Measurements from ENCODE around the gene COL9A2.

Gene COL9A2

DNA sequence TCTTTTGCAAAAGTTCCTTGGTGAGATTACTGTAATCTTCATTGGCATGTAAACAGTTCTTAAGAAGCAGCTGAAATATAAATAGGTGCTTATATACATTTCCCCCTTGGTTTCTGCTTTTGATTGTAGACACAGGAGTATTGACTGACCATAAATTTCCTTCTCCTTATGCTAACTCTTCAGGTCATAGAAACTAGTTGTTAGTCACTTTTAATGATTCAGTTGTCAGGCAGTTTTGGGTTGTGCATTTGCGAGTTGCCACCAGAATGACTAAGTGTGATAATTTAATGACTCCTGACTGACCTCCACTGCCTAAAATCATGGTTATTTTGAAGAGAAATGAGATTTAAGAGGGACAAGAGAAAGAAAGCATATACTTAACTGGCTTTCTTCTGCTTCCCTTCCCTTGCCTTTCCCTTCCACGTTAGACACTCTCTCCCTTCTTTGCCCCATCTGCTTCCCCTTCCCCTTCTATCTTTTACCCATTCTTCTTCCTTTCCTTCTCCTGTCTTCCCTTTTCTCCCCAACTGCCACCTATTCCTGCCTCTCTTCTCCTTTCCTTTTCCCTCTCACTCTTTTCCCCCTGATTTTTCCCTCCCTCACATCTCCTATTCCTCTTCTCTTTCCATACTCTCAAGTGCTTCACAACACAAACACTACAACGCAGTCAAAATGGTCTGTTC is 46.8 kb downstream of the COL9A2 start:
- no peaks in the 10 kb centered on the region for H3K27me3 ChIP-seq
- no peaks in the 10 kb centered on the region for H3K4me1 ChIP-seq (ENCODE audit: control insufficient read depth in 1 of 2, insufficient read depth in 1 of 2, low read depth in 1 of 2, low read length in 1 of 2)
- no peaks in the 10 kb centered on the region for H3K9me3 ChIP-seq
- no peak overlapping the region for H3K27ac ChIP-seq
- H3K4me3 ChIP-seq (ENCODE audit: low read depth in 1 of 2, low read length in 1 of 2): no peak overlapping the region
- TF ChIP-seq, protein P1, sequence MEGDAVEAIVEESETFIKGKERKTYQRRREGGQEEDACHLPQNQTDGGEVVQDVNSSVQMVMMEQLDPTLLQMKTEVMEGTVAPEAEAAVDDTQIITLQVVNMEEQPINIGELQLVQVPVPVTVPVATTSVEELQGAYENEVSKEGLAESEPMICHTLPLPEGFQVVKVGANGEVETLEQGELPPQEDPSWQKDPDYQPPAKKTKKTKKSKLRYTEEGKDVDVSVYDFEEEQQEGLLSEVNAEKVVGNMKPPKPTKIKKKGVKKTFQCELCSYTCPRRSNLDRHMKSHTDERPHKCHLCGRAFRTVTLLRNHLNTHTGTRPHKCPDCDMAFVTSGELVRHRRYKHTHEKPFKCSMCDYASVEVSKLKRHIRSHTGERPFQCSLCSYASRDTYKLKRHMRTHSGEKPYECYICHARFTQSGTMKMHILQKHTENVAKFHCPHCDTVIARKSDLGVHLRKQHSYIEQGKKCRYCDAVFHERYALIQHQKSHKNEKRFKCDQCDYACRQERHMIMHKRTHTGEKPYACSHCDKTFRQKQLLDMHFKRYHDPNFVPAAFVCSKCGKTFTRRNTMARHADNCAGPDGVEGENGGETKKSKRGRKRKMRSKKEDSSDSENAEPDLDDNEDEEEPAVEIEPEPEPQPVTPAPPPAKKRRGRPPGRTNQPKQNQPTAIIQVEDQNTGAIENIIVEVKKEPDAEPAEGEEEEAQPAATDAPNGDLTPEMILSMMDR (IDR thresholded peaks at IDR 0.05): no peak
- peaks cover 82% of the 10 kb centered on the region for H3K36me3 ChIP-seq

DNA sequence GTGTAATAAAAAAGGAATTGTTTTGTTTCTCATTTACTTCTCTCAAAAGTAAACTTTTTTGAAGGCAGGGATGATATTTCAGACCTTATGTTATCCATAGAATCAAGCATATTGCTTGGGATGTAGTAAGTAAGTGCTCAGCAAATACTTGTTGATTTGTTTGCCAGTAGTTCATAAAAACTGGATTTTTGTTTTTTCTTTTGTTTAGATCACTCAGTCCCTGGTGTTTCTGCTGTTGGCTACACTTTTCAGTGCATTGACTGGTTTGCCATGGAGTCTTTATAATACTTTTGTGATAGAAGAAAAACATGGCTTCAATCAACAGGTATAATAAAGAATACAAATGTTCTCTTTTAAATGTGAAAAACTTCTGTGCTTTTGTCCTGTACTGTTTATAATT is 48.9 kb downstream of the COL9A2 start:
- H3K27me3 ChIP-seq: no peaks in the 10 kb centered on the region
- TF ChIP-seq, protein P1 (IDR thresholded peaks at IDR 0.05): no peak
- H3K4me1 ChIP-seq (ENCODE audit: control insufficient read depth in 1 of 2, insufficient read depth in 1 of 2, low read depth in 1 of 2, low read length in 1 of 2): no peaks in the 10 kb centered on the region
- H3K4me3 ChIP-seq (ENCODE audit: low read depth in 1 of 2, low read length in 1 of 2): no peak overlapping the region
- no peaks in the 10 kb centered on the region for H3K9me3 ChIP-seq
- peaks cover 89% of the 10 kb centered on the region for H3K36me3 ChIP-seq
- no peak overlapping the region for H3K27ac ChIP-seq

DNA sequence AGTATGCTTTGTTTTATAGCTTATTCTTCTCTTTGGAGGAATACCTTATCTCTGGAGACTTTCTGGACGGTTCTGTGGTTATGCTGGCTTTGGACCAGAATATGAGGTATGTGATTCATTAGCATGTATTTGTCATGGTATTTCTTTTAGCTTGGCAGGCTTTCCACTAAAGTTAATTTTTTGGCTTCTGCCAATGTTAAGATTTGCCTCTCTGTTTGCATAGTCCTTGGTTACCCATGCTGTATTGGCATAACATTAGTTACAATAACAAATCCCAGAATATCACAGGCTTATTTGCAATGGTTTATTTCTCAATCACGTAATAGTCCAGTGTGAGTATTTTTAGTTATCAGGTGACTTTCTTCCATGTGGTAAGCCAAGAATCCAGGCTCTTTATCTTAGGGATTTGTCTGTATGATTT is 49.3 kb downstream of the COL9A2 start:
- Histone ChIP-seq H3K9me3 (no peaks in the 10 kb centered on the region), H3K4me1 (ENCODE audit: control insufficient read depth in 1 of 2, insufficient read depth in 1 of 2, low read depth in 1 of 2, low read length in 1 of 2) (no peaks in the 10 kb centered on the region), H3K27me3 (no peaks in the 10 kb centered on the region), H3K4me3 (ENCODE audit: low read depth in 1 of 2, low read length in 1 of 2) (no peak overlapping the region), H3K27ac (no peak overlapping the region), H3K36me3 (peaks cover 89% of the 10 kb centered on the region)
- TF ChIP-seq, protein P1 (IDR thresholded peaks at IDR 0.05): no peak

DNA sequence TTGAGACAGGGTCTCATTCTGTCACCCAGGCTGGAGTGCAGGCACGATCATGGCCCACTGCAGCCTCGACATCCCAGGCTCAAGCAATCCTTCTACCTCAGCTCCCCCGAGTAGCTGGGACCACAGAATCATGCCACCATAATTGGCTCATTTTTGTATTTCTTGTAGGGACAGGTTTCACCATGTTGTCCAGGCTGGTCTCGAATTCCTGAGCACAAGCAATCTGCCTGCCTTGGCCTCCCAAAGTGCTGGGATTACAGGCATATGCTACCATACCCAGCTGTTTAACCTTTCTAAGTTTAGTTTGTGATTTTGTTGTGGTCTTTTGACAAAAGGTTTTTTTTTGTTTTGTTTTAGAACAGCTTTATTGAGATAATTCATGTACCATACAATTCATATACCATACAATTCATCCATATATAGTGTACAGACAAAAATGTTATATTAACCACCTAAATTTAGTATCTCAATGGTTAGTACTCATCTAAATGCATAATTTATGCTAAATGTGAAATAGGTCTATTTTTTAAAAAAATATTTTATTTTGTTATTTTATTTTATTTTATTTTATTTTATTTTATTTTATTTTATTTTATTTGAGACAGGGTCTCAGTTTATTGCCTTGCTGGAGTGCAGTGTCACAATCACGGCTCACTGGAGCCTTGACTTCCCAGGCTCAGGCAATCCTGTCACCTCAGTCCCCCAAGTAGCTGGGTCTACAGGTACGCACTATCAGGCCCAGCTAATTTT is 50.1 kb downstream of the COL9A2 start:
- H3K4me1 ChIP-seq (ENCODE audit: control insufficient read depth in 1 of 2, insufficient read depth in 1 of 2, low read depth in 1 of 2, low read length in 1 of 2): no peaks in the 10 kb centered on the region
- no peak overlapping the region for H3K27ac ChIP-seq
- H3K4me3 ChIP-seq (ENCODE audit: low read depth in 1 of 2, low read length in 1 of 2): no peak overlapping the region
- no peaks in the 10 kb centered on the region for H3K27me3 ChIP-seq
- peaks cover 89% of the 10 kb centered on the region for H3K36me3 ChIP-seq
- TF ChIP-seq, protein P1 (IDR thresholded peaks at IDR 0.05): no peak
- no peaks in the 10 kb centered on the region for H3K9me3 ChIP-seq

DNA sequence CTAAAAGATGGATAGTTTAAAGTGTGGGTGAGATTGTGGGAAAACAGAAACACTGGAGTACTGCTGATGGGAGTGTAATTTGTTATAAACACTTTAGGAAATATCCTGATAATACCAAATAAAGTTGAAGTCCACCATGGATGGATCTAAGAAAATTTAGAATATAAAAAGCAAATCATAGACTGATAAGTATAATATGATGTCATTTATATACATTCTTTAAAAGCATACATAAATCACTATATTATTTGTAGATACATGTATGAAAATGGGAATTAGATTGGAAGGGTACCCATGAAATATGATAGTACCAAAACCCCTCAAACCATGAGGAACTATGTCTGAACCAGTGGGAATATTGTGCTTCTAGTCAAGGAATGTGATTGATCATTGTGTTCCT is 51.2 kb downstream of the COL9A2 start:
- Histone ChIP-seq H3K4me3 (ENCODE audit: low read depth in 1 of 2, low read length in 1 of 2) (no peak overlapping the region), H3K36me3 (peaks cover 89% of the 10 kb centered on the region), H3K27me3 (no peaks in the 10 kb centered on the region), H3K27ac (no peak overlapping the region), H3K4me1 (ENCODE audit: control insufficient read depth in 1 of 2, insufficient read depth in 1 of 2, low read depth in 1 of 2, low read length in 1 of 2) (no peaks in the 10 kb centered on the region), H3K9me3 (no peaks in the 10 kb centered on the region)
- TF ChIP-seq, protein P1 (IDR thresholded peaks at IDR 0.05): no peak
